ENCODE measurements around the gene LILRA2.

LILRA2 gene

GRCh38 chr19:54573330-54573872 lies at the start of gene LILRA2:
TSS of gene LILRA2 (plus strand) at chr19:54573790. CDS start at chr19:54573879, 89 bp downstream.
- no peak for TF ChIP-seq CTCF (IDR thresholded peaks at IDR 0.05)

GRCh38 chr19:54525636-54526035 lies 48.0 kb upstream of the LILRA2 start:
- TF ChIP-seq CTCF (IDR thresholded peaks at IDR 0.05): no peak

GRCh38 chr19:54526972-54527371 lies 46.6 kb upstream of the LILRA2 start:
- TF ChIP-seq CTCF (IDR thresholded peaks at IDR 0.05): no peak

GRCh38 chr19:54530866-54531265 lies 42.7 kb upstream of the LILRA2 start:
- TF ChIP-seq CTCF (IDR thresholded peaks at IDR 0.05): no peak

- no peak for TF ChIP-seq CTCF (IDR thresholded peaks at IDR 0.05)
Measured at GRCh38 chr19:54532528-54532927, 41.1 kb upstream of the LILRA2 start.

- no peak for TF ChIP-seq CTCF (IDR thresholded peaks at IDR 0.05)
Measured at GRCh38 chr19:54533476-54533875, 40.1 kb upstream of the LILRA2 start.

GRCh38 chr19:54534156-54534555 lies 39.4 kb upstream of the LILRA2 start:
- no peak for TF ChIP-seq CTCF (IDR thresholded peaks at IDR 0.05)

- TF ChIP-seq CTCF (IDR thresholded peaks at IDR 0.05): no peak
Measured at GRCh38 chr19:54535601-54536000, 38.0 kb upstream of the LILRA2 start.

Measured in LNCAP (cell line).